Stimulated activated CD4-positive, alpha-beta T cell treated with anti-CD3 and anti-CD28 coated beads, Interleukin-15, amount 100 ng/mL, for 1 hour (primary cell): Measurements from ENCODE around the gene DYNC1LI1.

Source experiments
- DNase-seq, 2 donors: peaks; one replicate each; pipeline ENCODE4 v3.0.0-alpha.2; 2020; ENCODE audit warnings: low read depth in 1 of 2, low spot score in 1 of 2

The DYNC1LI1 gene

DNA sequence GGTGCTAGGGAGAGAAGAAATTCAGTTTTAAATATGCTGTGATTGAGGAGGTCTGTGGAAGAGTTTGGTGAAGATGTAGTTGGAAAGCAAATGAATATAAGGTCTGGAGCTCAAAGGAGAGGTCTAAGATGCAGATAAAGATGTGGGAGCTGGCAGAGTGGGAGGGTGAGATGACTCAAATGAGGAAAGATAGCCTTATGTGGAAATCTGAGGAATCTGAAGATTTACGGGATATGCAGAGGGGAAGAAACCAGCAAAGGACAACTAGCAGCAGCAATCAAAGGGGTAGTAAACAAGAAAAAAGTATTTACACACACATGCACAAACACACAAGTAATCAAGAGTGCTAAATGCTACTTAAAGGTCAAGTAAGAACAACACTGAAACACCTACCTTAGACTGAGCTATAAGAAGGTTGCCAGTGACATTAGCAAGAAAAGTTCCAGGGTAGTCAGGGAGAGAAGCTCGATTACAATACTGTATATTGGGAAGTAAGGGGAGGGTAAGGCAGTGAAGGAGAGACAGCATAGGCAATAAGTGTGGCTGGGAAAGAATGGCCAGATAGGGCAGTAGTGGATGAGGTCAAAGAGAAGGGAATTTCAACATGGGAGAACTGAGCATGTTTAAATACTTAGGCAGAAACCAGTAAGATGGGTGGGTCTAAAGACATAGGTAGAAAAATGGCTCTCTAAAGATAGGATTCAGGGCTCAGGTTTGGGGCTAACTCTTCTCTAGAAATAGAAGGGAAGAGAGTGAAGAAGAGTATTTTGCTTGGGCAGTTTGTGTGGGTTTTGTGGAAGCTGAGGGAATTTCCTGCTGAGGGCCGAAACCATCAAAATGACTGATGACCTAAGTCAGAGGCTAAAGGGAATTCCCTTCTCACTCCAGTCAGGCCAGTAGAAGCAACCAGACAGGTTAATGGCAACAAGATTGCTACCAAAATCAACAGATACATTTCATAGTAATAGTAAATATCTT, 76.9 kb downstream of the DYNC1LI1 start:
- DNase-seq: no peak

DNA sequence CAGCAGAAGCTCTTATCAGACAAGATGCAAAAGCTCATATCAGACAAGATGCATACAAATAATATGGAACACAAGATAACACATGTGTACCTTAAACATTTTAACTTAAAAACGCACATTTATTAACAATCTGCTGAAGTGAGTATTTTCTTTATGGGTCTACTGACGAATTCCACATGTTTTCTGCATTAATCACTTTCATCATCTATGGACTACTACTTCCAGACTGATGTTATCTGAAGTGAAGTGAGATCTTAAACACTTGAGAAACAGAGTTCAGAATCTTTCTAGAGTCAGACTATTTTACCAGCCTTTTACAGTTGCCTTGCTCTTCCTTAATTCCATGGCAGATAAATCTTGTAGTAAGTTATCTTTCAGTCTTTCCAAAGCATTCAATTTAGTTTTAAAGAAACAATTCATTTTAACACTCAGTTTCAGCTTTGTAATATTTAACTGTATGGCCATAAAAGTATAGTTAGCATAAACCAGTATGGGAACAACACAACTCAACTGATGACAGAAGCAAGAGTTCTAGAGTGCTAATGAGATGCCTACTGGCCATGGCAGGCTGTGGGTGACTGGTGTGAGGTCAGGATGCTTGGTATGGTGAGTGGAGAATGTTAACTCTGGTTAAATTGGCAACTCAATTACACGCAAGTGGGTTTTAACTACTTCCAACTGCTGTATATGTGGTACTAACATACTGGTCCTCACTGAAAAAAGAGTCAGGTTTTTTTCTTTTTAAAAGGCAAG, 77.8 kb downstream of the DYNC1LI1 start:
- no peak for DNase-seq

DNA sequence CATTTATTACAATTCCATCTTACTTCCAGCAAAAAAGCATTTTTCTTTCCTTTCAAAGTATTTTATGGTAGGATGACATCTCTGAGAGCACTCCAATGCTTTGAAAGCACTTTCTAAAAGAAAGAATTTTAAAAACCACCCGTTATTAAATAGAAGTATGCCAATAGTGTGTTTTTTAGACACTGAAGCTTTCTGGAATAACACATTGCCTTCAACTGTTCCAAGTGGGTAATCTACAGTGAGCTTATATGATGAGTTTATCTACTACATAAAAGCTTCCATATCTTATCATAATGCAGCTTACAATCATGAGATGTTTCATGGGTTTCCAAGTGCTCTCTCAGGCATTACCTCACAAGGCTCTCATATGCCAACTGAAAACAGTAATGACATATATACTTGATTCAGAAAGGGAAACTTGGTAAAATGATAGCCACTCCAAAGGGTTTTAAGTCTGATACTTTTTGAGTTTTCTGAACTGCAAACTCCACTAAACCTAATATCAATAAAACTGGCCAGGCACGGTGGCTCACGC, 82.1 kb downstream of the DYNC1LI1 start:
- DNase-seq: no peak

DNA sequence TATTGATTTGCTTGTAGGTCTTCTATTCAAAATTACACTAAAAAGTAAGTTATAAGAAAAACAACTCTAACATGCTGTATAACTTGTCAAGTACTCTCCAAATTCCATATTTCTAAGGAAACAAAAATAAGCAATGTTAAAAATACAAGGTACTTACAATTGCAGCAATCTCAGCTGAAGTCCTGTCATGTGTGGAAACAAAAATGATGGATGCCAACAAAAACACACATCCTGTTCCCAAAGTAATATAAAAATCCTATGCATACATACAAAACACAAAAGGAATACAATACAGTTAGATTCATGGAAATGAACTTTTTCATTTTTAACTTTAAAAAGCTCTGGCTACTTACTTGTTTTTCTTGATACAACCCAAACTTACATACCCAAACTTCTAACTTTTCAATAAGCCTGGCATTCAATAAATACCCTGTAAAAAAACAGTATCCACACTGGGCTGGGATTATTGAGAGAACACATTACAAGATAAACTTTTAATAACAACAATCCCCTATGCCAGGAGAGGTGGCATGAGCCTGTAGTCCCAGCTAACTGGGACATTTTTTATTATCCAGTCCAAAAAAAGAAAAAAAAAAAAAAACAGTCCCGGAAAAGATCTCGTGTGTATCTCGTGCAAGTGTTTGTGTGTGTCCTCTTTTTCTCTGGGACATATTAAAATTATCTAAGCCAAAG, 82.7 kb downstream of the DYNC1LI1 start:
- DNase-seq: no peak

DNA sequence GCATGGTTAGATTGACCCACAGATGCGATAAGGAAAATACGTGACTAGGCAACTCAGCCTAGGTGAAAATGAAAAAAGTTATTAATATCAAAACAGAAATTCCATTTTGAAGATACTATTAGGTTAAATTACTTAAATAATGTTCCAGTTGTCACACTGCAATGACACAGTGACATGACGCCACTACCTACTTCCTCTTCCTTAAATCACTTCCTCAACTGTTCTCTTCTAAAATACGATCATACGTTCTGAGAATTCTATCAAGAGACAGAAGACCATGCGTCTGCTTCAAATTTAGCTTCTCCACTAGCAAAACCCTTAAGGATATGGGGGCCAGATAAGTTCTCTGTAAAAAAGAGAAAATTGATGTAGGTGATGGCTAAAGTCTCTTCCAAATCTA, 86.2 kb downstream of the DYNC1LI1 start:
- no peak for DNase-seq

DNA sequence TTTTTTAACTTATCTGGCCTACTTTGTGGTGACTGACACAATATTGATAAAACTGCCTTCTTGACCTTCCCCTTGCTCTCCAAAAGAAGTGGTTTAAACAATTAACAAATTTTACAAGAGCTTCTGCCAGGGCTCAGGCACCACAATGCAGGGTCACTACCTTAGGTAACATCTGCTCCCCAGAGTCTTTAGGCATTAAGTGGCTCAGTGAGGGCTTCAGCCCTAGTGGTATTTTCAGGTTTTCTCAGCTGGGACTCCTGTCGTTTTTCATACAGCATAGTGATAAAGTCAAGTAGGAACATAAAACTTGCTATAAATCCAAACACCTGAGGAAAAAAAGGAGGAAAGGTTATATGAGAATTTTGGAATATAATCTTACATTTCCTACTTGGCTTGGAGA, 86.9 kb downstream of the DYNC1LI1 start:
- DNase-seq: no peak

DNA sequence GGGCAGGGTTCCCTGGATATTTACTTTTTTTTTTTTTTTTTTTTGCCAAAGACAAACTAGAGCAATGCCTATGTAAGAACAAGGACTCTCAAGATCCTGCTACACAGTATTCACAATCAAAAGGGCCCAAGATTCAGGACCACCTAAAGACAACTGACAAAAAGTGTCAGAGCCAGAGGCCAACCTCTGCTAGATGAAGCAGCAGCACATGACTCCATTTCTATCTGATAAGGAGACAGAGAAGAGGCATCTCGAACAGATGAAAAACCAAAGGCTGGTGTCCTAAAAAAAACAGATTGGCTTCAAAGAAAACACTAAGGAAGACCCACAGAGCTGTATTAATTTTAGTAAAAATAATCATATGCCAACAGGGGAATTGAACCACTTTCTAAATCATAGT, 88.0 kb downstream of the DYNC1LI1 start:
- DNase-seq: no peak

DNA sequence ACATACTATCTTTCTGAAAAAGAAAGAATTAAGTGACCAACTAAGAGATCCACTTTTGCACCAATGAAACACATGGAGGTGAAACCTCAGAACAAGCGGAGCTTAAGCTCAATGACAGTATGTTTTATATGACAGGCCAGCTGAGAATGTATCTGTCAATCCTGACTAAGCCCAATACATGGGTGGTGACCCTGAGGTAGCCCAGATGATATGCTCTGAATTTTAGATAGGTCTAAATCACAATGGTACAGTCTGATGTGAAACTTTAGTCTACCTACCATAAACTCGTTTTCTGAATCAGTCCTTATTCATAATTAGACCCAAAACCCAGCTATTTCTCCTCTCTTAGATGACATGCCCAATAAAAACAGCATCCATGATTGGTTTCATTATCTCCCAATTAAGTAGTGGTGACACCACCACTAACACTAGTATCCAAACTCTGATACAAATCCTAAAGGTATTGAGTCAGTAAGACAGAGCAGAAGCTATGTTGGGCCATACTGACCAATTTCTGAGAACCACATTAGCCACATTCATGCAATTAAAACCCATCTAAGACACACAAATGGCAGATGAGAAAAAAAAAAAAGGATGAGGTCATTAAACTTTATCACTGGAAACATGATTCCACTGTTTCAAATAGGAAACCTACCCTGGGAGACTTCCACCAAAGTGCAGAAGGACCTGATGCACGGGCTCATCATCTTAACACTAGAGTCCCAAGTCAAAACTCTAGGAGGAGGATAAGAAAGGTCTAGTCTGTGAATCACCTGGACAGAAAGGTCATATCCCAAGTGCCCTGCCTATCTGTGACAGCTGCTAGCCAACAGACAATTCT, 88.6 kb downstream of the DYNC1LI1 start:
- no peak for DNase-seq

DNA sequence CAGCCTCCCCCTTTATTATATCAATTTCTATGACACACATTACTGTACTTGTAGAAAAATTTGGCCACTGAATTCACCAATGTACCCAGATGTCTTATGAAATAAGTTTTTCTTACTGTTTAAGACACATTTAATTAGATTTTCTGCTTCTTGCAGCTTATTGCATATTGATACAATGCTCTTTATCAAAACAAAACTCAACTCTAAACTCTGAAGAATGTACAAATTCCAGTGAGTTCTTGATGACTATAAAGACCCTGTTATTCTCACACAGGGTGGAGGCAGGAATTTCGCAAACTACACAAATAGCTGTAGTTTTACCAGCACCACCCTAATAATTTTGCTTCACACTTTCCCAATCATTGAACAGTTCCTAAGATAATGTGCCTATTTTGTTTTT, 90.1 kb downstream of the DYNC1LI1 start:
- DNase-seq: no peak
